ENCODE measurements around the gene OR3A3. TPM values are rescaled to one million over a fixed set of nuclear protein-coding genes. Genes with fewer than 3 reads are reported as not detected.
A peak's percentile ranks its signal among the peaks of the same experiment; 100 is the strongest.
"Not testable (repeated sequence)": the region's sequence is repeated elsewhere in the genome, so short reads cannot be mapped to it uniquely, and the experiment has no call there.

OR3A3 gene
- total RNA-seq, 3 donors from 2014 or later = not detected

DNA sequence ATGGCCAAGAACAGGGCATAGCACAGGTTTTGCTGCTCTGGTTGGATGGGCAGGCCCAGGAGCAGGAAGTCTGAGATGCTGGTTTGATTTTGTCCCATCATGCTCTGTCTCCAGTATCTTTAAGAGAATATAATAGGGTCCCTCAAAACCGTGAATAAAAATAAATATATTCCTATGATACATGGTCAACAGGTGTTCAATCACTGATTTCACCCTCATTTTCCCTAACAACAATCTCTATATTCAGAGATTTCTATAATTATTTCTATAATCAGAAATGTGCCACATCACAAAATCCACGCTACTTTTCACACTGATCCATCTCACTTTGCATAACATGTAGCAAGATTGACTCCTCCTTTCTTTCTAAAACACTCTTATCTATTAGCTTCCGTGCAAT, 22.6 kb downstream of the OR3A3 start, which contains the start of gene OR1E2:
Gene OR1E2, minus strand, starts transcription at position 101 of the 400 bp plus-strand sequence. Its CDS starts 0 bp downstream, at position 101.
- DNase-seq = no peak
- intact Hi-C loops (cut with DNase I, micrococcal nuclease) = no loop called here
- Histone ChIP-seq H3K9me3 (no peaks in the 10 kb centered on the region), H3K4me1 (ENCODE audit: low read depth) (no peaks in the 10 kb centered on the region), H3K36me3 (ENCODE audit: low read depth) (no peaks in the 10 kb centered on the region), H3K4me3 (no peak within 1 kb of the TSS)
- no peak for ATAC-seq
- TF ChIP-seq, protein P1, sequence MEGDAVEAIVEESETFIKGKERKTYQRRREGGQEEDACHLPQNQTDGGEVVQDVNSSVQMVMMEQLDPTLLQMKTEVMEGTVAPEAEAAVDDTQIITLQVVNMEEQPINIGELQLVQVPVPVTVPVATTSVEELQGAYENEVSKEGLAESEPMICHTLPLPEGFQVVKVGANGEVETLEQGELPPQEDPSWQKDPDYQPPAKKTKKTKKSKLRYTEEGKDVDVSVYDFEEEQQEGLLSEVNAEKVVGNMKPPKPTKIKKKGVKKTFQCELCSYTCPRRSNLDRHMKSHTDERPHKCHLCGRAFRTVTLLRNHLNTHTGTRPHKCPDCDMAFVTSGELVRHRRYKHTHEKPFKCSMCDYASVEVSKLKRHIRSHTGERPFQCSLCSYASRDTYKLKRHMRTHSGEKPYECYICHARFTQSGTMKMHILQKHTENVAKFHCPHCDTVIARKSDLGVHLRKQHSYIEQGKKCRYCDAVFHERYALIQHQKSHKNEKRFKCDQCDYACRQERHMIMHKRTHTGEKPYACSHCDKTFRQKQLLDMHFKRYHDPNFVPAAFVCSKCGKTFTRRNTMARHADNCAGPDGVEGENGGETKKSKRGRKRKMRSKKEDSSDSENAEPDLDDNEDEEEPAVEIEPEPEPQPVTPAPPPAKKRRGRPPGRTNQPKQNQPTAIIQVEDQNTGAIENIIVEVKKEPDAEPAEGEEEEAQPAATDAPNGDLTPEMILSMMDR (IDR thresholded peaks at IDR 0.05) = no peak

DNA sequence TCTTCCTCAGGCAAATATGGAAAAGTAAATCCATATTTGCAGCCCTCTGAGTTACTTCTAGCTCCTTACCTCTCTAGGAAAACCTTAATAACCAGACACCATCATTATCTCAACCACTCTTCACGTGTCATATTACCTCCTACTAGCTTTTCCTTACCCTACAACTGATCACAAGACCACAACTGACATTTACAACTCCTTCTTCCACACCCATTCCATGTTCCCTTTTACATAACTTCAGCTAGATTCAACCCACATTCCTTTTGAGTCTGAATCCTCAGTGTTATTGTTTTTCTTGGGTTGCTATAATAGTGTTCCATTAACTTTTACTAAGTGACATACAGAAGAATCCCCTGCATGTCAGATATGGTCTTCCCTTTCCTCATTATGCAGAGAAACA, 27.2 kb downstream of the OR3A3 start:
- intact Hi-C loops (cut with DNase I, micrococcal nuclease) = no loop called here
- H3K36me3 ChIP-seq (ENCODE audit: low read depth) = no peaks in the 10 kb centered on the region
- ATAC-seq = no peak
- no peaks in the 10 kb centered on the region for H3K9me3 ChIP-seq
- no peaks in the 10 kb centered on the region for H3K4me1 ChIP-seq (ENCODE audit: low read depth)
- TF ChIP-seq, protein P1 (IDR thresholded peaks at IDR 0.05) = no peak
- H3K4me3 ChIP-seq = no peak overlapping the region
- DNase-seq = no peak

DNA sequence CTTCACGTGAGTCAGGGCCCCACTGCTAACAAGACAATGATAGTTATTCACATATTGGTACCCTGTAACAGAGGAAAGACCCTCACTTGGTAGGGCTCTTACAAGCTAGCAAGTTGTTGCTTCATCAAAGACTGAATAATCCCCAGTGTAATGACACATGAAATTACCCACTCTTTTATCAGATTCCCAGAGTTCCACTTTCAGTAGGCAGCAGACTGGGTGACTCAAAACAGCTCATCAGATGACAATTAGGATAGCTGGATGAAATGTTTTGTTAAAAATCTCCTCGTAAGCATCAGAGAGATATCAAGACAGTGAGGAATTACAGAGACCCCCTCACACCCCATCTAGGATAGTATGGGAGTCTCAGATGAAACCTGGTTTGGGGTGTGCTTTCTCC, 29.3 kb downstream of the OR3A3 start:
- intact Hi-C loops (cut with DNase I, micrococcal nuclease) = no loop called here
- DNase-seq = no peak
- Histone ChIP-seq H3K4me3 (no peak overlapping the region), H3K9me3 (no peaks in the 10 kb centered on the region), H3K4me1 (ENCODE audit: low read depth) (no peaks in the 10 kb centered on the region), H3K36me3 (ENCODE audit: low read depth) (no peaks in the 10 kb centered on the region)
- TF ChIP-seq, protein P1 (IDR thresholded peaks at IDR 0.05) = no peak
- ATAC-seq = no peak

DNA sequence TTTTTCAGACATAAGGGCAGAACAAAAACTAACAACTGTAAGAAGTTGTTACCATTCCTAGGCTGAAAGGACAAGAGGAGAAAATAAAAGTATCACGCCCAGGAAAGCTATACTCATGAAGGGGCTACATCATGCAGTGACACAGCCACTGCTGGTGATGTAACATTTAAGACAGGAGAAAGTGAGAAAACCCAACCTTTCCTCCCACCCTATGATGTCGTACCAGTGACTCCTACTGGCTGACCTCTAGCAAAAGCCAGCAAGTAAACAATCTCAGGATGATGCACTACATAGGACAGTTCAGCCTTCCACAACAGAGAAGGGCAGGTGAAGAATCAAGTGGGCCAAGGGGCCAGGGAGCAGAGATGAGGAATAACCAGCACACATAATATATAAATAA, 36.5 kb downstream of the OR3A3 start:
- Histone ChIP-seq H3K4me3 (no peak overlapping the region), H3K9me3 (no peaks in the 10 kb centered on the region), H3K4me1 (ENCODE audit: low read depth) (peaks cover 11% of the 10 kb centered on the region), H3K36me3 (ENCODE audit: low read depth) (no peaks in the 10 kb centered on the region)
- intact Hi-C loops (cut with DNase I, micrococcal nuclease) = no loop called here
- ATAC-seq (peak; percentile 73), DNase-seq (peak in 1 of 3 donors; percentile 3)
- TF ChIP-seq, protein P1 (IDR thresholded peaks at IDR 0.05) = no peak

DNA sequence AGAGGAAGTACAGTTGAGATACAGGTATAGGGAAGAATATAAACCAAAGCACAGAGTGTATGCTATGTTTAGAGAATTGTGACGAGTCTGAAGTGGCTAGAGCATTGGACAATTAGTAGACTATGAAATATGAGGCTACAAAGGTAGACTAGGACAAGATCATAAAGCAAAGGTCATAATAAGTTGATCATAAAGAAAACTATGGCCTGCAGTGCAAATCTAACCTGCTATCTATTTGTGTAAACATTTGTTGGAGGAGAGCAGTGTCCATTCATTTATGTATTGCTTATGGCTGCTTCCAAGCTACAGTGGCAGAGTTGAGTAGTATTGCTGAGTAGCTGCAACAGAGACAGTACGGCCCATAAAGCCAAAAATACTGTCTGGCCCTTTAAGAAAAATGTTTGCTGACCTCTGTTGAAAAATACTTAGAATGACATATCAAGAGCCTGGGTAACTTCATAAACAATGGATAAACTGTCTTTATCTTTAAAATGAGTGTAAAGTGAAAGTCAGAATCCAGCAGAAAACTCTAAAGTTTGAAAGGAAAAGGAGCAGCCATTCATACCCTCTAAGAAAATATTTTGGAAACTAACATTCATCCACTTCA, 37.0 kb downstream of the OR3A3 start:
- ATAC-seq = peak; percentile 87
- TF ChIP-seq, protein P1 (IDR thresholded peaks at IDR 0.05) = no peak
- DNase-seq = no peak
- H3K4me3 ChIP-seq = no peak overlapping the region
- intact Hi-C loops (cut with DNase I, micrococcal nuclease) = no loop called here
- H3K4me1 ChIP-seq (ENCODE audit: low read depth) = peaks cover 11% of the 10 kb centered on the region
- no peaks in the 10 kb centered on the region for H3K36me3 ChIP-seq (ENCODE audit: low read depth)
- H3K9me3 ChIP-seq = no peaks in the 10 kb centered on the region

DNA sequence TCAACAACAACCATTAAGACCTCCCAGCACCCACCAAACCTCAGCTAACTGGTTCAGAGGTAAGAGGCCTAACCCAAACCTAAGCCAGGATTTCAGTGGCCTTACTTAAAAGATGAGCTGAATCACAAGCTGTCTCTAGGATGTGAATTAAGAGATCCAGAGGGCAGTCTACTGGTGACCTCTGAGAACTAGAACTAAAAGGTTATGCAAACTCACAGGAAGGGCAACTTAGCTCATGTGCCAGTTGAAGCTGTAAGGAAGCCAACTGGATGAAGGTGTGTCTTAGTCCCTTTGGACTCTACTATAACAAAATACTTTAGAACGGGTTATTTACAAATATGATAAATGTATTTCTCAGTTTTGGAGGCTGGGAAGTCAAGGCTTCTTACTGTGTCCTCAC, 55.2 kb downstream of the OR3A3 start:
- H3K9me3 ChIP-seq; H3K4me1 ChIP-seq (ENCODE audit: low read depth); H3K36me3 ChIP-seq (ENCODE audit: low read depth); intact Hi-C loops (cut with DNase I, micrococcal nuclease); H3K4me3 ChIP-seq; DNase-seq: not testable (repeated sequence)
- ATAC-seq = peak; percentile 56

All from mucosa of descending colon (tissue), 3 donors.